Measurements from ENCODE around the gene ZBED6.
"Not testable (repeated sequence)": the region's sequence is repeated elsewhere in the genome, so short reads cannot be mapped to it uniquely, and the experiment has no call there.

Gene ZBED6

DNA sequence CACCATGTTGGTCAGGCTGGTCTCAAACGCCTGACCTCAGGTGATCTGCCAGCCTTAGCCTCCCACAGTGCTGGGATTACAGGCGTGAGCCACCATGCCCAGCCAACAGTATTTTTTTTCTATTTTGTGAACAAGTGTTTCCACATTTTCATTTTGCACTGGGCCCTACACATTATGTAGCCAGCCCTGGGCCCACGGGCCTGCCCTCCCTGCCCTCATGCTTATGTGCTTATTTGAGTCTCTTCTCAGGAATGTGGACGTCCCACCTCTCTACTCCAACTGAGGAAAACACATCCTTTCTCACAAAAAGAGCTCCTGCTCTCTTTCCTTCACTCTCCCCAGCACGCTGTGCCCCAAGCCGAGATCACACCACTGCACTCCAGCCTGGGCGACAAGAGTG lies 13.5 kb upstream of the ZBED6 start:
- no peak for DNase-seq (ENCODE audit: low read depth, low spot score)

- DNase-seq (ENCODE audit: low read depth, low spot score): no peak
Observed at GRCh38 chr1:203789966-203790365, 5.5 kb upstream of the ZBED6 start.

GRCh38 chr1:203791498-203791897 lies 3.9 kb upstream of the ZBED6 start:
- no peak for DNase-seq (ENCODE audit: low read depth, low spot score)

- DNase-seq (ENCODE audit: low read depth, low spot score): no peak
Observed at GRCh38 chr1:203792486-203792885, 2.9 kb upstream of the ZBED6 start.

DNA sequence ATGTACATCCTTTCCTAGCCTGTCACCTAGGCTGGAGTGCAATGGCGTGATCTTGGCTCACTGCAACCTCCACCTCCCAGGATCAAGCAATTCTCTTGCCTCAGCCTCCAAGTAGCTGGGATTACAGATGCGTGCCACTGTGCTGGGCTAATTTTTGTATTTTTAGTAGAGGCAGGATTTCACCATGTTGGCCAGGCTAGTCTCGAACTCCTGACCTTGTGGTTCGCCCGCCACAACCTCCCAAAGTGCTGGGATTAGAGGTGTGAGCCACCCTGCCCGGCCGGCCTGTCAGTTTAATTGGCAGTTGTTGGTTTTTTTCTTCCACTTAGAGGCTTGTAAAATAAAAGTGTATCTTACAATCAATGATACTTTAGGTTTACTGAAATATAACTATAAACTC lies 1.9 kb upstream of the ZBED6 start:
- DNase-seq (ENCODE audit: low read depth, low spot score): not testable (repeated sequence)

DNA sequence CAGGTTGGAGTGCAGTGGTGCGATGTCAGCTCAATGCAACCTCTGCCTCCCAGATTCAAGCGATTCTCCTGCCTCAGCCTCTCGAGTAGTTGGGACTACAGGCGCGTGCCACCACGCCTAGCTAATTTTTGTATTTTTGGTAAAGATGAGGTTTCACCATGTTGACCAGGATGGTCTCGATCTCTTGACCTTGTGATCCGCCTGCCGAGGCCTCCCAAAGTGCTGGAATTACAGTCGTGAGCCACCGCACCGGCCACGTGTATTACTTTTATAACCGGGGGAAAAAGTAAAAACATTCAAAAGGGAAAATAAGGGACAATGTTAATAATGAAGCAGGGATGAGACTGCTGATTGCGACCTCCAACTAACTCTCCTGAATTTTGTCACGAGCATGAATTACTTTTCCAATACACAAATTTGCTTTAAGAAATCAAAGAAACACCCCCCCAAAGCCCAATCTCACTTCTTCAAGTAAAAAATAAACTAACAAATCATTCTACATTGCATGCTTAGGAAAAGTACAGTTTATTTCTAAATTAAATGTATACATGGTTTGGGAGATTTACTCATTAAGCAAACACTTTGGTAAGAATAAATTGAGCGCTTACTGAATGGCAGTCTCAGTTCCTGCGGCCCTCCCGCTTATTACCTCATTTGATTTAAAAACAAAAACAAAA lies 521 bp upstream of the ZBED6 start:
- no peak for DNase-seq (ENCODE audit: low read depth, low spot score)

DNA sequence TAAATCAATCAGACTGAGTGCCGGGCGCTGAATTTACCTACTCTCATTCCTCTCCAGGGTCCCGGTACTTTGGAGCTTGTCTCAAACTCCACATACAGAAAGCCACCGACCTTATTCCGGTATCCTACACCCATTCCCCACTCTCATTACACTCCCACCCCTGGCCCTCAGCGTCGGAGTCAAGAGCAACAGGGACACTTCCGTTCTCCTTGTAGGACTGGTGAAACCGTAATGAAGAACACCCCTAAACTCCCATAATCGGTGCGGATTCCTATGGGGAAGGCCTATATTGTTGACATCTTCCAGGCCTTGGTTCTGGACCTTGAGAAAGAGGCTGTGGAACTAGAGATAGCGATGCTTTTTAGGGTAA lies 798 bp downstream of the ZBED6 start:
- DNase-seq (ENCODE audit: low read depth, low spot score): peak; percentile 66

DNA sequence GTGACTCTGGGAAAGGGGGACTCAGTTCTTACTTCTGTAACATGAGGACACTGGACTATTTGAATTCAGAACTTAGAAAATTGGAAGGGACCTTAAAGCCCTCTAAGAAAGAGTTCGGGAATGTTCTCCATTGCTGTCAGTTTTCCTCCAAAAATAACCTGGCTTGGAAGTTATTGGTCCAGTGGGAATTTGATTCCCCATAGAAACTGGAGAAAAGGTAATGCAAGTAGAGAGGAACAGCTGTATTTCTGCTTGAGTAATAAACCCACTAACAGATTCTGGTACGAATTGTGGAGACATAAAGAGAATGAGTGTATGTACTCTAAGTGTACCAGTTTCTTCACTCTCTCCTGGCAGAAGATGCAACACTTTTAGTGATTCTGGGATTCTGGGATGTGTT lies 1.8 kb downstream of the ZBED6 start:
- no peak for DNase-seq (ENCODE audit: low read depth, low spot score)

- DNase-seq (ENCODE audit: low read depth, low spot score): no peak
Observed at GRCh38 chr1:203797948-203798655, 2.7 kb downstream of the ZBED6 start.

GRCh38 chr1:203799157-203799556 lies 3.7 kb downstream of the ZBED6 start:
- no peak for DNase-seq (ENCODE audit: low read depth, low spot score)

GRCh38 chr1:203799971-203800370 lies 4.5 kb downstream of the ZBED6 start:
- DNase-seq (ENCODE audit: low read depth, low spot score): no peak

- no peak for DNase-seq (ENCODE audit: low read depth, low spot score)
Observed at GRCh38 chr1:203805689-203806088, 10.3 kb downstream of the ZBED6 start.

DNA sequence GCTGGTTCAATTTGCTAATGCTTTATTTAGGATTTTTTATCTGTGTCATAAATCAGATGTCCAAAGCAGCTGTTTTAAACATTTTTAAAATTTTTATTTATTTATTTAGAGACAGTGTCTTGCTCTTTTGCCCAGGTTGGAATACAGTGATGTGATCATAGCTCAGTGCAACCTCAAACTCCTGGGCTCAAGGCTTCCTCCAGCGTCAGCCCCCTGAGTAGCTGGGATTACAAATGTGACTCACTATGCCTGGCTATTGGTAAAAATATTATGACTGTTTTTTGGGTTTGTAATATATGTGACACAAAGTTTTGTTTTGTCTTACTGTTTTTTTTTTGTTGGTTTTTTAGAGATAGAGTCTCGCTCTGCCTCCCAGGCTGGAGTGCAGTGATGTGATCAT lies 11.8 kb downstream of the ZBED6 start:
- DNase-seq (ENCODE audit: low read depth, low spot score): no peak

- no peak for DNase-seq (ENCODE audit: low read depth, low spot score)
Observed at GRCh38 chr1:203813581-203814341, 18.3 kb downstream of the ZBED6 start.

DNA sequence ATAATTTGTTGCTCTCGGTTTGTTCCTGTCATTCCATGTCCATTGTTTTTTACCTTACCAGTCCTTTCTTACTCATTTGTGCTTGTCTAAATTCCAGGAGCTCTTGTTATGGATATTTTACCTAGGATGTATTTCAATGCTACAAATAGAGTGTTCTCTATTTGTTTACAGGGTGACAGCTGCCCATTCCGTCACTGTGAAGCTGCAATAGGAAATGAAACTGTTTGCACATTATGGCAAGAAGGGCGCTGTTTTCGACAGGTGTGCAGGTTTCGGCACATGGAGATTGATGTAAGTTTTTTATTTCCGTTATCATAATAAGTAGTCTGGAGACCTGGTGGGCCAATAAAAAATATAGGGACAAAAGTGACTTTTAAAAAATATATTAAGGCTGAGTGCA lies 23.0 kb downstream of the ZBED6 start:
- DNase-seq (ENCODE audit: low read depth, low spot score): no peak

DNA sequence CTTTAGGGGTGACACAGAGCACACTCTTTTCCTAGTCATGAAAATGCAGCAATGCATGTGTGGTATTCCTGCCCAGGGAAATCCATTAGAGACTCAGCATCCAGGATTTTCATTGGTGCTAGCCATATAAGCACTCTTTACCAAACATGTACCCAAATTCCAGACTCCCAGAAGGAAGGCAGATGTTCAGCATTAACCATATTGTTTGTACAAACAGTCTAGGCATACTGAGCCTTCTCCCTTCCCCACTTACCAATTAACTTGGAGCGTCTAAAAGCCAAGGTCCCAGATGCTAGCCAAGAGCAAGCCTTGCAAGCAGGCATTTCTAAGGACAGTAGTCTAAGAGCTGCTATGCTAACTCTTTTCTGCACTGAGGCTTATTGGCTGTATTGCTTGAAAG lies 27.9 kb downstream of the ZBED6 start:
- DNase-seq (ENCODE audit: low read depth, low spot score): no peak

DNA sequence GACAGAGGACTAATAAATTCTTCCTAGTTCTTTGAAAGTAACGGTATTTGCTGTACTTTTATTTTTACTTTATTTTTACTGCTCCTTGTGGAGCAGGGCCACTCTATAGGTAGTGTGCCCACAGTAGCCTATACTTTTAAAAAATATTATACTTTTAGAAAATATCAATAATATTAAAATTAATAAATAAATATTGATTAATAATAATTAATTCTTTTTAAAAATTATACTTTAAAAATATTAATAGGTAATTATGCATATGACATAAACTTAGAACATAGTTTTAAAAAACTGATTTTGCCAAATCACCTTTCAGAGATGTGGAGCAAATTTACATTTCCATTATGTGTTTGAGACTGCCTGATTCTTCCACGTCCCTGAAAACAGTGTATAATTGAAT lies 30.8 kb downstream of the ZBED6 start:
- DNase-seq (ENCODE audit: low read depth, low spot score): no peak

DNA sequence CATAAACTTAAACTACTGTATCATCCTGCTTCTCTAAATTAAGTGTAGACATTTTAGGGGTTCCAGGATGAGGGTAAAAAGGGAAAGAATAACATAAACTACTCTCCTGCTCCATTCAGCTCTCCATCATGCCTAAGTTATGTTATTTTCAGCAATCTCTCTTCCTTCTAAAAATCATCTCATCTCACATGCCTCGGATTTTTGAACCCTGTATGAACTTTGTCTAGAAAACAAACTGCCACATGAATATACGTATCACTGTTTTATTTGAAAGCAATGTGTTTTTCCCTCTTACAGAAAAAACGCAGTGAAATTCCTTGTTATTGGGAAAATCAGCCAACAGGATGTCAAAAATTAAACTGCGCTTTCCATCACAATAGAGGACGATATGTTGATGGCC lies 32.6 kb downstream of the ZBED6 start:
- DNase-seq (ENCODE audit: low read depth, low spot score): no peak

DNA sequence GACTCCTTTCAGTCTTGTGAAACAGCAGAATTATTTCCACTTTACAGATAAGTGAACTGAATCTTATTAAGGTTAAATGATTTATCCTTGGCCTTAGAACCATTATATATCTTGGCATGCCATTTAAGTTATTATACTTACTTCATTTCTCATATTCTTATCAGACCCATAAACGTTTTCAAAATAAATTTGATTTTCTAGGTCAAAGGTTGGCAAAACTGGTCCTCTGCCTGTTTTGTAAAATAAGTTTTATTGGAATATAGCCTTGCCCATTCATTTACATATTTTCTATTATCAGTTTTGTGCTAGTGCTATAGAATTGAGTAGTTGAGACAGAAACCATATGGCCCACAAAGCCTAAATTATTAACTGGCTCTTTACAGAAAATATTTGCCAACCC lies 33.1 kb downstream of the ZBED6 start:
- no peak for DNase-seq (ENCODE audit: low read depth, low spot score)

GRCh38 chr1:203829247-203829646 lies 33.8 kb downstream of the ZBED6 start:
- DNase-seq (ENCODE audit: low read depth, low spot score): not testable (repeated sequence)

DNA sequence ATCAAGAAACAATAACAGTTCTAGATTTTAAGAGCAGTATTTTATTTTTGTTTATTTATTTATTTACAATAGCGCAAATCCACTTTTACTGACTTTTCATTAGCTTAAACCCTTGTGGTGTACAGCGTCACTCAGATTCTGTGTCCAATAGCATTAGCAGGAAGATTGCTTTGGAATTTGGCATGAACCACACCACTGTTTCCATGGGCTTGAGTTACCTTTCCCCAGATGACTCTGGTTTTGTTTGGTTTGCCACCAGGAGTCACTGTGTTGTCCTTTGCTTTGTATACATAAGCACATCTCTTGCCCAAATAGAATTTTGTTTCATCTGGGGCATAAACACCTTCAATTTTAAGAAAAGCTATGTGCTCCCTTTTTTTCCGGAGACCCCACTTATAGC lies 40.1 kb downstream of the ZBED6 start:
- no peak for DNase-seq (ENCODE audit: low read depth, low spot score)

GRCh38 chr1:203839081-203839480 lies 43.7 kb downstream of the ZBED6 start:
- DNase-seq (ENCODE audit: low read depth, low spot score): peak; percentile 35

Data from ELF-1 (cell line).